ENCODE results near the gene HECTD4.

Gene HECTD4

DNA sequence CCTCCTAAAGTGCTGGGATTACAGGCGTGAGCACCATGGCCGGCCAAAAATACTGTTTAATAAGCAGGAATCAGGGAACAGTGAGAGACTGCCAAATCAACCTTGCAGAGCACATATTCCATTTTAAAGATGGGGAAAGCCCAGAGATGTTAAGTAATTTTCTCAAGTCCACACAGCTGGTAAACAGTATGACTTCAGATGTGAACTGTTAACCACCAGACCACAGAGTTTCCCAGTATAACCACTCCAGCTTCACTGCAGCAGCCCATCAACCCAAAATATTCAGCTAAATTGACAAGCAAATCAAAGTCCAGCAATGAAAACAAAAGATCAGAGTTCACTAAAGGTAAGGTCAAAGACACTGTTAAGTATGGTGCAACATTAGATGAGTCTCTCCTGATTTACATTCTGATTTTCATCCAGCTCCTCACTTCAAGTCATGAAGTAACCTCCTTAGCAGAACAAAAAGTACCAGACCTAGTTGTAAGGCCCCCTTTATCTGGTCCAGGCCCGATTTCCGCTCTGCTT is 174.8 kb downstream of the HECTD4 start:
- no peak for DNase-seq (ENCODE audit: low read depth)

GRCh38 chr12:112206944-112207343 is 175.3 kb downstream of the HECTD4 start:
- DNase-seq (ENCODE audit: low read depth), result no peak

- no peak for DNase-seq (ENCODE audit: low read depth)
These were observed 183.1 kb downstream of the HECTD4 start for GRCh38 chr12:112199136-112199535.

GRCh38 chr12:112198120-112198733 is 184.0 kb downstream of the HECTD4 start:
- peak; percentile 18 for DNase-seq (ENCODE audit: low read depth)

- no peak for DNase-seq (ENCODE audit: low read depth)
These were observed 185.9 kb downstream of the HECTD4 start for GRCh38 chr12:112196196-112196875.

GRCh38 chr12:112194601-112195247 is 187.5 kb downstream of the HECTD4 start:
- DNase-seq (ENCODE audit: low read depth), result no peak

- DNase-seq (ENCODE audit: low read depth), result no peak
These were observed 189.8 kb downstream of the HECTD4 start for GRCh38 chr12:112192475-112192874.

GRCh38 chr12:112191840-112192321 is 190.3 kb downstream of the HECTD4 start:
- no peak for DNase-seq (ENCODE audit: low read depth)

- no peak for DNase-seq (ENCODE audit: low read depth)
These were observed 191.0 kb downstream of the HECTD4 start for GRCh38 chr12:112191201-112191600.

- DNase-seq (ENCODE audit: low read depth), result no peak
These were observed 191.8 kb downstream of the HECTD4 start for GRCh38 chr12:112190231-112191025.

DNA sequence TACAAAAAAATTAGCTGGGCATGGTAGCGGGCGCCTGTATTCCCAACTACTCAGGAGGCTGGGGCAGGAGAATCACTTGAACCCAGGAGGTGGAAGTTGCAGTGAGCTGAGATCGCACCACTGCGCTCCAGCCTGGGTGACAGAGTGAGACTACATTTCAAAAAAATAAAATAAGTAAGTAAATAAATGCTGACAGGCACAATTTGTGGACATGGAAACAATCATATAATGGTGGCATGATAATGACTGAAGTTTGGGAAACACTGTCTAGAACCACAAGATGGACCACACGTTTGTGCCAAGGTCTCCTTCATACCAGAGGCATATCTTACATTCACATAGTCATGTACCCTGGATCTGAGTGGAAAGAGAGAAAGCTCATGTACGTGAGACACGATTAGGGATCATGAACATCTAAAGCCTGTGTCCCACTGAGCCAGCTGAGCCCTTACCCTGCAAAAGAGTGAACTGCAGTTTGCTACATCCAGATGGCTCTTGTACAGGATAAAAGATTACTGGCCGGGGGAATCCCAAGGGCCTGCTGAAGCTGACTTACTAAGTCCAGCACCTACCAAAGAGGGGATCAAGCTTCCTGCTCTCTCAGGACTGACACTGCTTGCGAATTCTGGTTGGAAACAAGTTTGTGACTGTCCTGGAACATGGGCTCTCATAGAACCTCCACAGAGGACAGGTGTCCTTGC is 194.0 kb downstream of the HECTD4 start:
- no peak for DNase-seq (ENCODE audit: low read depth)

- DNase-seq (ENCODE audit: low read depth), result no peak
These were observed 196.9 kb downstream of the HECTD4 start for GRCh38 chr12:112185093-112185923.

DNA sequence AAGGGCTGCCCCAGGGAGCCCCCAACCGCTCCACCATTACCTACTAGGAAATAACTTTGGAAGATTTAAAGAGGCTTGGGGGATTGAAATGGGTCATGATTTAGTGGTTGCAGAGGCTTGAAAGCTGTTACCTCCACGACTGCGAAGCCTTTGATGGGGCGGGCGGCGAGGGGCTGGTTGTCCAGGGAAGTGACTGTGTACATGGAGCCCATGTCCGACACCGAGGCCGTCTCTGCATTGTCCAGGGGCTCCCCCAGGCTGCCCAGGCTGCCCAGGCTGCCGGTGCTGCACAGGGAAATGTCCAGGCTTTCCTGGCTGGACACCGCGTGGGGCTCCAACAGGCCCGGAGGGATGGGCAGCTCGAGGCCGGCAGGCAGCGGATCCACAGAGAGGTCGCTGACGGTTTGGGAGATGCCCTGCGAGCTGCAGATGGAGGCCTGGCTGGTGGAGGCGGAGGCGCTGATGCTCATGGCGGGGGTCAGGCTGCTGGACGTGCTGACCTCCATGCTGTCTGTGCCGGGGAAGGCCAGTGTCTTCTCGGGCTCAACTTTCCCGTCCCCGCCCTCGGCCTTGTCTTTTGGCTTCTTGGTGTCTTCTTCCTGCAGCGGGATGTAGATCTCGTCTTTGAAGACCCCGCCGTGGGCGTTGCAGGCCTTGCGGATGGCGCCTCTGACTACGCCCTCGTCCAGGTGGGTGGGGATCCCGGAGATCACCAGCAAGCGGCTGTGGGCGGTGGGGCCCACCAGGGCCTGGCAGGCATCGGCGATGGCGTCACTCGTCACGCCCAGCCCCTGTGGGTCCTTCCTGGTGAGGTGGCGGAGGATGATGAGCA is 198.0 kb downstream of the HECTD4 start:
- DNase-seq (ENCODE audit: low read depth), result no peak

GRCh38 chr12:112183141-112184021 is 198.8 kb downstream of the HECTD4 start:
- DNase-seq (ENCODE audit: low read depth), result no peak

DNA sequence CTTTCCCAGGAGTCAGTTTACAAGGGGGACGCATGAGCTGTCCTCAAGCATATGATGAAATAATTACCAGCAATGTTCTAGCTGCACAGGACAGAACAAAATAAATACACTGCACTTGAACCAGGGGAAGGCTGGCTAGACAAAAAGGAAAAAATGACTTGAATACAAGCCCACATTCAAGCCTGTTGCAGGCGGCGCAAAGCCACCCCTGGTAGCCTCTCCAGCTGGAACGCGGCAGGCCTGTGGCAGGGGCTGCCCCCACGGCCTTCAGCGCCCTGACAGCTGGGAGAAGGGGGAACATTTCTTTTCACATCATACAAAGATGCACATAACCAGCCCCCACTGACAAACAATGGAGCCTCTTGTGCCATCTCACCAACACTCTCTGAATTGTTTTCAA is 199.7 kb downstream of the HECTD4 start:
- no peak for DNase-seq (ENCODE audit: low read depth)

- no peak for DNase-seq (ENCODE audit: low read depth)
These were observed 201.8 kb downstream of the HECTD4 start for GRCh38 chr12:112180422-112180821.

DNA sequence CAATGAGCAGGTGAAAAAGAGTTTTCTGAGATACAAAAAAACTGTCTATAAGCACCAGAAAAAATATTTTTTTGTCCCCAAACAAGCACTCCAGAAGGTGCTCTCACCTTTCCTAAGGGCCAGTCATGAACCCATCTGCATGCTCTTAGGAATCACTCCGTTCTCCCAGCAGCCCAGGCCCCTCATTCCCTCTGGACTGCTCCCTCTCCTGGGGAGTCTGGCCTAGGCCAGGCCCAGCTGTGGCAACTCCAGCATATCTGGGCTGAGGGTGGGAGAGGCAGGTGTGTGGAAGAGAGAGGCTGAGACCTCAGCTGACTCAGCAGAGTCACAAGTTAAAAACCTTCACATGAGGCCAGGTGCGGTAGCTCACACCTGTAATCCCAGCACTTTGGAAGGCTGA is 202.3 kb downstream of the HECTD4 start:
- DNase-seq (ENCODE audit: low read depth), result no peak

GRCh38 chr12:112179341-112179740 is 202.9 kb downstream of the HECTD4 start:
- DNase-seq (ENCODE audit: low read depth), result no peak

- DNase-seq (ENCODE audit: low read depth), result no peak
These were observed 203.4 kb downstream of the HECTD4 start for GRCh38 chr12:112178796-112179195.

Measured in stimulated activated CD8-positive, alpha-beta memory T cell treated with anti-CD3 and anti-CD28 coated beads, Interleukin-7, amount 100 ng/mL, for 24 hours (primary cell).